Esophagus squamous epithelium (tissue), 4 donors: Measurements from ENCODE around the gene RNF183.

Experiments
- CTCF ChIP-seq, 6 experiments: fragments of 450-650 bp in 4 of 6; fragments of 200-600 bp in 2 of 6; sonication (generic) in 2 of 6; IDR thresholded peaks; one replicate each; pipeline ENCODE4 v1.5.1; 2016 to 2019; ENCODE audit warnings: antibody characterized with exemption in 6 of 6, mild to moderate bottlenecking in 4 of 6, moderate library complexity in 4 of 6
- POLR2A ChIP-seq, 4 donors: fragments of 450-650 bp; IDR thresholded peaks; one replicate each; pipeline ENCODE4 v1.6.1; 2017; ENCODE audit warnings: antibody characterized with exemption in 4 of 4, mild to moderate bottlenecking in 4 of 4, moderate library complexity in 3 of 4

GRCh38 chr9:113299800-113300292, 3.3 kb downstream of the RNF183 start:
- no peak for TF ChIP-seq POLR2A (IDR thresholded peaks at IDR 0.05)
- TF ChIP-seq CTCF (IDR thresholded peaks at IDR 0.05), result no peak
